Urinary bladder (tissue), 4 donors: Measurements from ENCODE around the gene TLX2. TPM values are rescaled to one million over a fixed set of nuclear protein-coding genes. Genes with fewer than 3 reads are reported as not detected.
"Not testable (repeated sequence)": the region's sequence is repeated elsewhere in the genome, so short reads cannot be mapped to it uniquely, and the experiment has no call there.

ENCODE experiments used
- DNase-seq: peaks from one replicate; pipeline ENCODE4 v3.0.0-alpha.2; 2015; ENCODE audit errors: extremely low spot score
- H3K27ac ChIP-seq: one replicate; pipeline ENCODE4 v1.5.1; 2013; ENCODE audit warnings: low read depth, mild to moderate bottlenecking, moderate library complexity
- H3K36me3 ChIP-seq: one replicate; pipeline ENCODE4 v1.6.1; 2013; ENCODE audit warnings: mild to moderate bottlenecking, moderate library complexity; ENCODE audit not compliant: insufficient read depth
- H3K4me1 ChIP-seq: one replicate; pipeline ENCODE4 v1.6.1; 2013; ENCODE audit warnings: mild to moderate bottlenecking, moderate library complexity; ENCODE audit not compliant: insufficient read depth
- H3K4me3 ChIP-seq: one replicate; pipeline ENCODE4 v1.5.1; 2013; ENCODE audit warnings: low read depth, low read length
- WGBS: extraction: QIAGEN DNeasy Blood & Tissue Kit; methylation state at CpG from one replicate; pipeline ENCODE4 v1.1.7; 2013; 5-methylcytosine and 5-hydroxymethylcytosine counted together
- polyA plus RNA-seq: library from polyadenylated mRNA; stranded (reverse); fragments of 200-250 nt; gene quantifications from one replicate; pipeline ENCODE4 v1.2.3, GENCODE V29; 2013
- total RNA-seq: library from RNA; depleted of rRNA; stranded (reverse); fragments of >200 nt; gene quantifications from one replicate; pipeline ENCODE4 v1.2.3, GENCODE V29; 2014
- donor health status: healthy with polysubstance abuse.
- donor health status: healthy.

Gene TLX2
- total and polyA plus RNA-seq, 2 donors, result 0.51 to 0.63 TPM

DNA sequence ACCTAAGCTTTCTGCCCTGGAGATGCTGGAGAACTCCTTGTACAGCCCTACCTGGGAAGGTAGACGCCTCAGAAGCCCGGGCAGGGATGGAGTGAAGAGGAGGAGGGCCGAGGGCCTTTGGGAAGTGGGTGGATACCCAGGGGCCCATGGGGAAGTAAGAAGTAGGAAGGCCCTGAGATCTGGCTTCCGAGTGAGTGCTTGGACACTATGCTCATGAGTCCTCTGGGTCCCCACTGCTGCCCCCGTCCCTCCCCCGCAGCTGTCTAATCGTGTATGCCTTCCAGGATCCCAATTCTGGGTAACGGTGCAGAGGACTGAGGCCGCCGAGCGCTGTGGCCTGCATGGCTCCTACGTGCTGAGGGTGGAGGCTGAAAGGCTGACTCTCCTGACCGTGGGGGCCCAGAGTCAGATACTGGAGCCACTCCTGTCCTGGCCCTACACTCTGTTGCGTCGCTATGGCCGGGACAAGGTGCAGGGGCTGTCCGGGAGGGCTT, 41.4 kb downstream of the TLX2 start:
- no peaks in the 10 kb centered on the region for H3K36me3 ChIP-seq
- H3K4me3 ChIP-seq, result peak overlapping the region; percentile 64
- H3K4me1 ChIP-seq, result no peaks in the 10 kb centered on the region
- no peak overlapping the region for H3K27ac ChIP-seq
- 73% methylated on average over 17 of the region's 17 CpGs for WGBS
- DNase-seq, result no peak

DNA sequence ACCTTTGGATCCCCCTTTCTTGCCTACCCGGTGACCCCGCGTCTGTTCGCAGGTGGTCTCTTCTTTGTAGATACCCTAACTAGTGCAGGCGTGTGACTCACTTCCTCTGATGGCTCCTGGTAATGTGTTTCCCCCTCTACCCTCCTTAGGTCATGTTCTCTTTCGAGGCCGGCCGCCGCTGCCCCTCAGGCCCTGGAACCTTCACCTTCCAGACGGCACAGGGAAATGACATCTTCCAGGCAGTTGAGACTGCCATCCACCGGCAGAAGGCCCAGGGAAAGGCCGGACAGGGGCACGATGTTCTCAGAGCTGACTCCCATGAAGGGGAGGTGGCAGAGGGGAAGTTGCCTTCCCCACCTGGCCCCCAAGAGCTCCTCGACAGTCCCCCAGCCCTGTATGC, 41.9 kb downstream of the TLX2 start:
- DNase-seq, result no peak
- Histone ChIP-seq H3K27ac (no peak overlapping the region), H3K4me3 (no peak overlapping the region), H3K4me1 (no peaks in the 10 kb centered on the region), H3K36me3 (no peaks in the 10 kb centered on the region)
- 78% methylated on average over 14 of the region's 14 CpGs for WGBS

DNA sequence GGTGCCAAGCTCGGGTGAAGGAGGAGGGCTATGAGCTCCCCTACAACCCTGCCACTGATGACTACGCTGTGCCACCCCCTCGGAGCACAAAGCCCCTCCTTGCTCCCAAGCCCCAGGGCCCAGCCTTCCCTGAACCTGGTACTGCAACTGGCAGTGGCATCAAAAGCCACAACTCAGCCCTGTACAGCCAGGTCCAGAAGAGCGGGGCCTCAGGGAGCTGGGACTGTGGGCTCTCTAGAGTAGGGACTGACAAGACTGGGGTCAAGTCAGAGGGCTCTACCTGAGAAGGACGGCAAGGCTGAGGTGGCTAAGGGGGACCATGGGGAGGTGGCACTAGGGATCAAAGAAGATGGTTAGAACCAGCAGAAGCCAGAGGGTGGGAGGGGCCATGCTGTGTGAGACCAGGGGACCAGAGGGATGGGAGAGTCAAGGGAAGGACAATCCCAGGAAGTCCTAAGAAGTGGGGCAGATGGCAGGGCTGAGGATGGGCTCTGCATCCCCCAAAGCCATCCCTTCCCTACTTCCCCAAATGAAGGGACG, 42.7 kb downstream of the TLX2 start:
- Histone ChIP-seq H3K4me3 (no peak overlapping the region), H3K36me3 (no peaks in the 10 kb centered on the region), H3K4me1 (no peaks in the 10 kb centered on the region), H3K27ac (no peak overlapping the region)
- 90% methylated on average over 6 of the region's 6 CpGs for WGBS
- DNase-seq, result no peak

DNA sequence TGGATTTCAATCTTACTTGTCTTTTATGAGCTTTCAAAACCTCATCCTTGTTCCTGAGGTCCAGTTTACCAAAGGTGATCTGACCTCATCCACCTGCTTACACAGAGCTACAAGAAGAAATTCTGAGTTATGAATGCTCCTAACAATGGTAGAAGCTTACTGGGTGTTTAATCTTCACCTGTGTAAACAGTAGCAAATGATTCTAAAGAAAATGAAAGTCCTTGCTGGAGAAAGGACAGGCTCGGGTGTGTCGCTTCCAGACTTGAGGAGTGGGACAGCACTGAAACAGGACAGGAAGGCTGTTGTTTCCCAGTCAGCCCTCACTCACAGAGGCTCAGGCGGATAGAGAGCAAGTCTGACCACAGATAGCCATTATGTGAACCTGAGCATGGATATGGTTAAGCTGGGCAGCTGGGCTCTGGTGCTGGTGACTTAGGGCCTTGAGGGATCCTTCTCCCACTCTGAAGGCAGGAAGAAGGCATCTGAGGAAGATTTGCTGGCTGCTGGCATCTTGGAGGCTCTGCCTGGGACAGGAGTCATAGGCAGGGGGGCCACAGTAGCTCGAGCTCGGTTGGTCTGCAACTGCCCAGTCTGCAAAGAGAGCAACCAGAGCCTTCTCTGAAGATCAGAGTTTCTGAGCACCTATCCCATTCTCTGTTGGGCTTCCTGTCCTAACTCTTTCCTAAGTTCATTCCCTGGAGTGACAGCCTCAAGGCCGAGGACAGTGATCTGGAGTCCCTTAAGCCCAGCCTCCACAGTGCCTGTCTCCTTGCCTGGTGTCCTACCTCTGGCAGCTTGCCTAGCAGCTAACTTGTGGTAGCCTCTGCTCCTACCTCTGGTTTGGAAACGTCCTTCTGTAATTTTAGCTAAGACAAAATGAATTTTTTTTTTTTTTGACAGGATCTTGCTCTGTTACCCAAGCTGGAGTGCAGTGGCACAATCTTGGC, 44.3 kb downstream of the TLX2 start:
- 67% methylated on average over 7 of the region's 7 CpGs for WGBS
- no peak for DNase-seq
- Histone ChIP-seq H3K36me3 (no peaks in the 10 kb centered on the region), H3K27ac (no peak overlapping the region), H3K4me1 (no peaks in the 10 kb centered on the region), H3K4me3 (no peak overlapping the region)

DNA sequence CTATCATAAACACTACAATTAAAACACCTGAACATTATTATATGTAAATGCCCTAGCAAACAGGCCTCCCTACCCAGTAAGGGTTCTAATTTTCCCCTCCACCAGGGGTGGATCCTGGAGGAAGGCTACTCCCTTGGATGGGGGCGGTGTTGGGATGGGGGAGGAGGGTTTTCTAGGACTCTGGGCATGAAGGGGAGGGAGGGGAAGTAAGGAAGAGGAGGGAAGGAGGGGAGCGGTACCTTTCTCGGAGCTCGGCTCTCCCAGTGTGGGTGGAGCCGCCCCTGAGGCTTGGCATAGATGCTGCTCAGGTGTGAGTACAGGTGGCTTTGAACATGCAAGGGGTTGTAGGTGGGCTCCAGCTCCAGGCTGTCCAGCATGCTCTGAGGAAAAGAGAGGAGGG, 45.7 kb downstream of the TLX2 start:
- no peak for DNase-seq
- H3K27ac ChIP-seq, result no peak overlapping the region
- WGBS, result 27% methylated on average over 5 of the region's 5 CpGs

DNA sequence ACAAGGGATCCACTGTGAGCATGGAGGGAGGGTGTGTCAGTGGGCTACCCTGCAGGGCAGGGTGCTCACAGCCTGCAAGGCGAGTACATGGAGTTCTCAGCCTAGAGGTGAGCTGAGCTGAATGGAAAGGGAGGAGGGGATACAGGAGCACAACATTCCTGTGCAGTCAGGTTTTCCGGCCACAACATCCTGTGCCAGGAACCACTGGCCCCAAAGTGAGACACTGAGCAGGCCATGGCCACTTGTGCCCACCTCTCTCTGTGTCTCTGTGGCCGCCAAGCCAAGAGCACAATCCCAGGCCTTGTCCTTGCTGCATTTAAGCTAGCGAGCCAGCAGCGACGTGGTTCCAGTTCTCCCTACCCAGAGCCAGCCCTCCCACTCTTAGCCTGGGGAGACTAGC, 46.3 kb downstream of the TLX2 start:
- WGBS, result 49% methylated on average over 6 of the region's 6 CpGs
- H3K4me1 ChIP-seq, result no peaks in the 10 kb centered on the region
- no peak overlapping the region for H3K27ac ChIP-seq
- H3K36me3 ChIP-seq, result no peaks in the 10 kb centered on the region
- no peak overlapping the region for H3K4me3 ChIP-seq
- no peak for DNase-seq

More for the DNA sequence above, 45.7 kb downstream of the TLX2 start:
- H3K36me3 ChIP-seq, result no peaks in the 10 kb centered on the region
- no peaks in the 10 kb centered on the region for H3K4me1 ChIP-seq
- H3K4me3 ChIP-seq, result no peak overlapping the region

DNA sequence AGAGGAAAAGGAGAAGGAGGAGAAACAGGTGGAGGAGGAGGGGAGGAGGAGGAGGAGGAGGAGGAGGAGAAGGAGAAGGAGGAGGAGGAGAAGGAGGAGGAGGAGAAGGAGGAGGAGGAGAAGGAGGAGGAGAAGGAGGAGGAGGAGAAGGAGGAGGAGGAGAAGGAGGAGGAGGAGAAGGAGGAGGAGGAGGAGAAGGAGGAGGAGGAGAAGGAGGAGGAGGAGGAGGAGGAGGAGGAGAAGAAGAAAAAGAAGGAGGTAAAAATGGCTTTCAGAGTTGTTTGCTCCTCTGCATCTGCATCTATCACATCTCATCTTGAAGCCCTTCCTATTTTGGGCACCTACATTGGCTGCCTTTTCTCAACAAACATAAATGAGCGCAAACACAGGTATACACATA, 46.8 kb downstream of the TLX2 start:
- not testable (repeated sequence) for H3K27ac ChIP-seq, H3K4me1 ChIP-seq
- WGBS, result 97% methylated on average over 1 of the region's 1 CpG

DNA sequence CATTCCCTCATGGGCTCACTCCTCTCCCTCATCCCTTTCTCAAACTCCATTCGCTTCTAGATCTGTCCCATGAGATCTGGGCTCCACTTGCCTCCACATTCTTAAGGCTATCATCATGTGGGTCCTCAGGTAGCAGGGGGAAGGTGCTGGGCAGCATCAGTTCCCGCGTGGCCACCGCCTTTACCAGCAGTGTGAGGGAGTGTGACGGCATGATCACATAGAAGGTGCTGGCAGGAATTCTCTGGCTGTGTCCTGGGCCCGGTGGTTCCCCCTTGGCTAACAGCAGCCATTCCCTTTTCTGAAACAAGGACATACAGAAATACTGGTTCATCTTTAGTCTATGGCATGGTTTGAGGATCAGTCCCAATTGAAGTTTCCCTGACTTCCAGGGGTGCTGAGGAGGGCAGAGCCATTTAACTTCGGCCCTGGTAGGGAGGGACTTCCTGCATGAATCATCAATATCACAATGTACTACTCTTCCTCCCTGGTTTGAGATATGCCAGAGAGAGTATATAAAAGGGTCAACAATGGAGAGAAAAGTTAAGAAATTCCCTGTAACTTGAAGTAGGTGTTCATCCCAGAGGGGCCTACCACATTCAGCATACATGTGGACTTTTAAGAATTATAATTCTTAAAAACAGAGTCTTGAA, 48.0 kb downstream of the TLX2 start:
- H3K36me3 ChIP-seq, result no peaks in the 10 kb centered on the region
- DNase-seq, result no peak
- no peak overlapping the region for H3K4me3 ChIP-seq
- no peak overlapping the region for H3K27ac ChIP-seq
- 80% methylated on average over 7 of the region's 7 CpGs for WGBS
- no peaks in the 10 kb centered on the region for H3K4me1 ChIP-seq

More for the DNA sequence above, 46.8 kb downstream of the TLX2 start:
- DNase-seq, H3K36me3 ChIP-seq, H3K4me3 ChIP-seq: not testable (repeated sequence)

DNA sequence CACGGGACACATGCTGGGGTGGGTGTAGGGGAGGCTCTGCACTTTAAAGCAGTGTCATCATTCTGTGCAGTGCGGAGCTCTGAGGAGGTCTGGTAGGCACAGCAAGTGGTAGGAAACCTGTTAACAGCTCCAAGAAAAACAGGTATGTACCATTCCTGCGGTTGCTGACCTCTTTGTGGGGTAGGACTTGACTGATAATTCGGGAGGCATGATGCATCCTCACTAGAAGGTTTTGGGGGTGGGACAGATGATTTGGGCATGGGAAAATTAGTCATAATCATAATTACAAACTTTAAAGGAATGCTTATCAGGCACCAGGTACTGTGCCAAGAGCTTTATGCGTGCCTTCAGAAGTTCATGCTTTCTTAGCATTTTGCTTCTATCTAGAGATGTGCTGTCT, 50.0 kb downstream of the TLX2 start:
- H3K36me3 ChIP-seq, result no peaks in the 10 kb centered on the region
- DNase-seq, result no peak

DNA sequence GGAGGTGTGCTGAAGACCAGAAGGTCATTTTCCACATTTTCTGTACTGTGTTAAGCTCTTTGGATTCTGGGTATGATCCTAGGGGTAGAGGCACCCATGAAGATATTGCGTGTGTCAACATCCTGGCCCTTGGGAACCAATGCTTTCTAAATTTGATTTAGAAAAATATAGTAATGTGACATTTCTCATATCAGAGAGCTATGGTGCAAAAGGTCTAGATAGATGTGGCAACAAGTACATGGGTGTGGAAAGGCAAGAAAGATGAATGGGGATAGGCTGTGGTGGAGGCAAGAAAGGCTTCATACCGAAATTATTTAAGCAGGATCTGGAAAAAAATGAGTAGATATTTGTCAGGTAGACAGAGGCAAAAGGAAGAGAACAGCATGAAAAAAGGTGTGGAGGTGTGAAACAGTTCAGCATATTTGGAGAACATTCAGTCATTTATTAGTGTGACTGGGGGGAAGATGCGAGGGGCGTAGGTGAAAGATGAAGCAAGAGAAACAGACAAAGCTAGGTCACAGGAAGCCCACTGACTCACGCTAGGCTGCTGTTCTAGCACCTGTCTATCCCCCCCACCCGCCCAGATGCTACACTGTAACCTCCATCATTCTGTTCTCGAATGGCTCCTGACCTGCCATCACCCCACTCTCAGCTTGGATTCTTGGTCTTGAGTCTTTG, 52.0 kb downstream of the TLX2 start:
- no peak for DNase-seq
- no peaks in the 10 kb centered on the region for H3K4me1 ChIP-seq
- H3K4me3 ChIP-seq, result no peak overlapping the region
- no peak overlapping the region for H3K27ac ChIP-seq
- no peaks in the 10 kb centered on the region for H3K36me3 ChIP-seq
- WGBS, result 74% methylated on average over 7 of the region's 7 CpGs

More for the DNA sequence above, 50.0 kb downstream of the TLX2 start:
- Histone ChIP-seq H3K27ac (no peak overlapping the region), H3K4me3 (no peak overlapping the region), H3K4me1 (no peaks in the 10 kb centered on the region)
- 70% methylated on average over 5 of the region's 5 CpGs for WGBS

DNA sequence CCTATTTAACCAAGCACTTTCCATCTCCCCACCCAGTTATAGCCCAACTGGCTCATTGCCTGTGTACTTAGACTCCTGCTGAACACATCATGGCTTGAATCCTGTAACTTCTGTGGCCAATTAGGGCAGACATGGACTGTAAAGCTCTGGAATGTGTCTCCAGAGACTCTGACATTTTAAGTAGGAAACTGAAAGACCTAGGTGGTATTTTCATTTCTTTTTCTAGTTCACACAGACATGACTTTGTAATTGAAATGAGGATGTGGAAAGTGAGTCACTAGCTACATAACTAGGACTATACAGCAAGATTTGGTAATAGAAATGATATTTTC, 52.5 kb downstream of the TLX2 start:
- no peak overlapping the region for H3K27ac ChIP-seq
- H3K4me1 ChIP-seq, result no peaks in the 10 kb centered on the region
- DNase-seq, result no peak
- H3K36me3 ChIP-seq, result no peaks in the 10 kb centered on the region
- no peak overlapping the region for H3K4me3 ChIP-seq
